ENCODE results near the gene NTM. TPM values are rescaled to one million over a fixed set of nuclear protein-coding genes. Genes with fewer than 3 reads are reported as not detected.

Gene NTM
- total and polyA plus RNA-seq, 2 donors (not counting 3 experiments of a cell fraction or from before 2014, with no cell fraction given): 1.00 to 1.1 TPM

GRCh38 chr11:132037956-132038355, 667.5 kb downstream of the NTM start:
- no peaks in the 10 kb centered on the region for H3K4me1 ChIP-seq (ENCODE audit: control insufficient read depth, extremely low read depth, insufficient read depth, low read length)
- ChIA-PET POLR2A (no interaction called here), CTCF (no interaction called here)
- H3K9me1 ChIP-seq (replicated peaks; ENCODE audit: control insufficient read depth, extremely low read depth, insufficient read depth, low read length): no peaks in the 10 kb centered on the region
- no TSS peak for BruUV-seq (replicated peaks)
- no peaks in the 10 kb centered on the region for H3K27me3 ChIP-seq (ENCODE audit: control insufficient read depth in 2 of 2, insufficient read depth in 2 of 2, low read length in 2 of 2)
- dilution Hi-C loops (cut with MboI; ENCODE audit: extremely low pct_ligation_motif_present, low sequenced_read_pairs): no loop called here
- no peak overlapping the region for H3K27ac ChIP-seq (ENCODE audit: insufficient read depth, low read depth, low read length)
- no peaks in the 10 kb centered on the region for H4K20me1 ChIP-seq (replicated peaks; ENCODE audit: control insufficient read depth, extremely low read depth, insufficient read depth, low read length)
- intact Hi-C loops (cut with micrococcal nuclease): no loop called here
- no peak overlapping the region for H3K4me2 ChIP-seq (ENCODE audit: insufficient read depth, low read length)
- no peaks in the 10 kb centered on the region for H3K36me3 ChIP-seq (ENCODE audit: control insufficient read depth in 2 of 2, extremely low read depth in 1 of 2, insufficient read depth in 2 of 2, low read length in 2 of 2)
- DNase-seq (ENCODE audit: low read depth, low spot score) (no peak), FAIRE-seq (no peak)
- no peak overlapping the region for H3K9ac ChIP-seq (replicated peaks; ENCODE audit: extremely low read depth, insufficient read depth, low read length)
- no peak overlapping the region for H2AFZ ChIP-seq (ENCODE audit: low read depth, low read length)
- TF ChIP-seq FOS (IDR thresholded peaks at IDR 0.05; ENCODE audit: borderline replicate concordance, insufficient read depth, low read length) (no peak), CTCF (IDR thresholded peaks at IDR 0.05; ENCODE audit: extremely low read depth in 1 of 2, insufficient read depth in 1 of 2, low read depth in 1 of 2, low read length in 2 of 2) (no peak), JUN (IDR thresholded peaks at IDR 0.05; ENCODE audit: borderline replicate concordance, insufficient read depth, insufficient read length, low read depth) (no peak), POLR2A (IDR thresholded peaks at IDR 0.05; ENCODE audit: low read depth, low read length) (no peak), POLR2AphosphoS5 (IDR thresholded peaks at IDR 0.05; ENCODE audit: insufficient read depth, low read depth, low read length) (no peak), EZH2 (IDR thresholded peaks at IDR 0.05; ENCODE audit: borderline replicate concordance, low read depth, low read length, severe bottlenecking) (no peak), MAX (IDR thresholded peaks at IDR 0.05; ENCODE audit: insufficient read depth, insufficient read length) (no peak), MYC (IDR thresholded peaks at IDR 0.05; ENCODE audit: low read depth, low read length) (no peak), GATA2 (IDR thresholded peaks at IDR 0.05; ENCODE audit: insufficient read depth, insufficient read length, low read depth, low read length) (no peak)
- H3K4me3 ChIP-seq (replicated peaks in 1 of 3; ENCODE audit: insufficient read depth in 1 of 3, low read depth in 1 of 3, low read length in 3 of 3): no peak overlapping the region
- H3K79me2 ChIP-seq (ENCODE audit: control insufficient read depth, insufficient read depth, low read length): no peaks in the 10 kb centered on the region
- H3K9me3 ChIP-seq (replicated peaks; ENCODE audit: control insufficient read depth, insufficient read depth, low read length): no peaks in the 10 kb centered on the region

All from endothelial cell of umbilical vein (primary cell).